NCI-H446 treated with DMSO at 0.1 percent for 48 hours (cell line): Measurements from ENCODE around the gene GP2.
"Not testable (repeated sequence)": the region's sequence is repeated elsewhere in the genome, so short reads cannot be mapped to it uniquely, and the experiment has no call there.

Source experiments
- DNase-seq: peaks from one replicate; lab custom pipeline; 2025; lab: John Stamatoyannopoulos, UW

Gene GP2

GRCh38 chr16:20323591-20324117, 3.7 kb downstream of the GP2 start:
- no peak for DNase-seq

GRCh38 chr16:20322696-20323095, 4.6 kb downstream of the GP2 start:
- no peak for DNase-seq

- no peak for DNase-seq
Measured at GRCh38 chr16:20321671-20322070, 5.6 kb downstream of the GP2 start.

- not testable (repeated sequence) for DNase-seq
Measured at GRCh38 chr16:20321051-20321450, 6.3 kb downstream of the GP2 start.

- no peak for DNase-seq
Measured at GRCh38 chr16:20320592-20320991, 6.7 kb downstream of the GP2 start.

GRCh38 chr16:20320178-20320577, 7.1 kb downstream of the GP2 start:
- no peak for DNase-seq

GRCh38 chr16:20319406-20319805, 7.9 kb downstream of the GP2 start:
- no peak for DNase-seq

- no peak for DNase-seq
Measured at GRCh38 chr16:20318437-20318836, 8.9 kb downstream of the GP2 start.

- DNase-seq, result no peak
Measured at GRCh38 chr16:20318006-20318405, 9.3 kb downstream of the GP2 start.

GRCh38 chr16:20317117-20317516, 10.2 kb downstream of the GP2 start:
- DNase-seq, result no peak

GRCh38 chr16:20316715-20317114, 10.6 kb downstream of the GP2 start:
- DNase-seq, result no peak

- DNase-seq, result no peak
Measured at GRCh38 chr16:20315764-20316163, 11.5 kb downstream of the GP2 start.

GRCh38 chr16:20314575-20314974, 12.7 kb downstream of the GP2 start:
- no peak for DNase-seq

- no peak for DNase-seq
Measured at GRCh38 chr16:20313741-20314140, 13.6 kb downstream of the GP2 start.

- not testable (repeated sequence) for DNase-seq
Measured at GRCh38 chr16:20312536-20313095, 14.7 kb downstream of the GP2 start.

GRCh38 chr16:20311548-20311947, 15.8 kb downstream of the GP2 start:
- DNase-seq, result no peak

GRCh38 chr16:20310421-20311395, 16.6 kb downstream of the GP2 start:
- no peak for DNase-seq

GRCh38 chr16:20309786-20310185, 17.5 kb downstream of the GP2 start:
- DNase-seq, result no peak

- DNase-seq, result no peak
Measured at GRCh38 chr16:20308801-20309590, 18.3 kb downstream of the GP2 start.

GRCh38 chr16:20308266-20308665, 19.0 kb downstream of the GP2 start:
- no peak for DNase-seq

GRCh38 chr16:20307791-20308190, 19.5 kb downstream of the GP2 start:
- DNase-seq, result no peak

- no peak for DNase-seq
Measured at GRCh38 chr16:20307240-20307671, 20.1 kb downstream of the GP2 start.
